ENCODE data around the gene QPCT. TPM values are rescaled to one million over a fixed set of nuclear protein-coding genes. Genes with fewer than 3 reads are reported as not detected.

The QPCT gene
- total RNA-seq, 3 donors from 2014 or later (not counting 1 experiment from before 2014, with no cell fraction given): 0.38 to 2.1 (median 2.1) TPM

DNA sequence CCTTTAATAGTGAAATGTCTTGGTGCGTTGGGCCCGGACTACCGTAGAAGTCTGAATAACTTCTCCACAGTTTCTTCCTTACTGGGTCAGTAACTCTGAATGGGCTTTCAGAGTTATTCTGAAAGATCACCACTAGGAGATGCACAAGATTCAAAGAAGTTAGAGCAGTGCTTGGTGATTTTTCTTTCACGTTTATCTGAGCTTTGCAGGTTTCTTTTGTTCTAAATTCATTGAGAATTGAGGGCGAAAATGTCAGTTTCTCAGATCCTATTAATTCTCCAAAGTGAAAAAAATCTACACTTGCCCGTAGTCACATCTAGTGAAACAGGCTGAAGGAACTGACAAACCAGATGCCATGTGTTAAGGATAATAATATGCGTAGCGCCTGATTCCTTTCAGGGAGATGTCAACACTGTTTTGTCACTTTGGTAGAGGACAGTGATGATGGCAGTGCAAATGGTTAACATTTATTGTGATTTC, 70.1 kb downstream of the QPCT start:
- Mint-ChIP-seq H3K4me3 (no peak overlapping the region), H3K27me3 (ENCODE audit: low read depth in 2 of 2) (peaks cover 0 to 2% of the 10 kb centered on the region in 2 donors), H3K36me3 (no peaks in the 10 kb centered on the region), H3K27ac (no peak overlapping the region), H3K4me1 (peaks cover 8 to 13% of the 10 kb centered on the region in 2 donors), H3K9me3 (no peaks in the 10 kb centered on the region)
- Histone ChIP-seq H3K9me3 (ENCODE audit: control insufficient read depth, insufficient read depth, low read length) (no peaks in the 10 kb centered on the region), H3K27me3 (ENCODE audit: control insufficient read depth, insufficient read depth, low read length) (no peaks in the 10 kb centered on the region), H3K36me3 (ENCODE audit: control insufficient read depth, insufficient read depth, low read length) (no peaks in the 10 kb centered on the region), H3K4me1 (ENCODE audit: control insufficient read depth, insufficient read depth, low read length) (no peaks in the 10 kb centered on the region), H3K4me3 (ENCODE audit: low read length) (no peak overlapping the region), H3K27ac (ENCODE audit: low read length) (no peak overlapping the region)
- intact Hi-C loops (cut with micrococcal nuclease): loop anchor here (1.0 to 5.0 kb wide), 3 partner anchors 418 to 858 kb away; no protein-coding TSS in a partner anchor
- ATAC-seq (peak; percentile 74 to 84 (median 79)), DNase-seq (peak in 1 of 2 donors; percentile 73)
- TF ChIP-seq, protein P1, sequence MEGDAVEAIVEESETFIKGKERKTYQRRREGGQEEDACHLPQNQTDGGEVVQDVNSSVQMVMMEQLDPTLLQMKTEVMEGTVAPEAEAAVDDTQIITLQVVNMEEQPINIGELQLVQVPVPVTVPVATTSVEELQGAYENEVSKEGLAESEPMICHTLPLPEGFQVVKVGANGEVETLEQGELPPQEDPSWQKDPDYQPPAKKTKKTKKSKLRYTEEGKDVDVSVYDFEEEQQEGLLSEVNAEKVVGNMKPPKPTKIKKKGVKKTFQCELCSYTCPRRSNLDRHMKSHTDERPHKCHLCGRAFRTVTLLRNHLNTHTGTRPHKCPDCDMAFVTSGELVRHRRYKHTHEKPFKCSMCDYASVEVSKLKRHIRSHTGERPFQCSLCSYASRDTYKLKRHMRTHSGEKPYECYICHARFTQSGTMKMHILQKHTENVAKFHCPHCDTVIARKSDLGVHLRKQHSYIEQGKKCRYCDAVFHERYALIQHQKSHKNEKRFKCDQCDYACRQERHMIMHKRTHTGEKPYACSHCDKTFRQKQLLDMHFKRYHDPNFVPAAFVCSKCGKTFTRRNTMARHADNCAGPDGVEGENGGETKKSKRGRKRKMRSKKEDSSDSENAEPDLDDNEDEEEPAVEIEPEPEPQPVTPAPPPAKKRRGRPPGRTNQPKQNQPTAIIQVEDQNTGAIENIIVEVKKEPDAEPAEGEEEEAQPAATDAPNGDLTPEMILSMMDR (IDR thresholded peaks at IDR 0.05): peak; percentile 89
- 27% methylated on average over 8 of the region's 8 CpGs for WGBS (ENCODE audit: insufficient coverage)

DNA sequence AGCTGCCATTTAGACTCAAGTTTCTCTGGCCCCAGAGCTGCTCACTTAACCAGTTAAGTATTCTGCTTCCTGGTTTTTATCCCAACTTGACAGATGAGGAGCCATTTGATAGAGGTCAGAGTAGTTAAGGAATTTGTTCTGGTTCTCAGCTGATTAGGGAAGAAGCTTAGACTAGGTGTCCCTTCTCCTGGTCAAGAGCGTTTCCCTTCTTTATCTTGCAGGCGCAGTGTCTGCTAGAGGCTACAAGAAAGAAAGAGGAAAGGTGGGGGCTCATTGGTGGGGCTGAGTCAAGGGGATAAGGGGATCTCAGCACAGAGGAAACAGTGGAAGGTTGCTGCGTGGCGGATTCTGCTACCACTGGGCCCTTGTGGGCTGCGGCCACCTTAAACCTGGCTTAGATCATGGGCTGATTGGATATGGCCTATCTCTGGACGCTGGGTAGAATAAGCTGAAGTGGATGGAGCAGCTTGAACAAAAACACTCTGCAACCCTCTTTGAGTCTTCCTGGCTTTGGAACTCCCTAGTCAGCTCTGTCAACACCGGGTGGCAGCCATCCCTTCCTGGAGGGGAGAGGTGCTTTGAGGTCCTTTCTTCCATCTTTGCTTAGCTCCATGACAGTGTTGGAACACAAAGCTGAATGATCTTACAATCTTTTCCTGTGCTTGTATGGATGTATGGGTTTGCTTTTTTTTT, 70.8 kb downstream of the QPCT start:
- Mint-ChIP-seq H3K36me3 (no peaks in the 10 kb centered on the region), H3K27ac (no peak overlapping the region), H3K4me3 (no peak overlapping the region), H3K27me3 (ENCODE audit: low read depth in 2 of 2) (peaks cover 0 to 2% of the 10 kb centered on the region in 2 donors), H3K4me1 (peaks cover 8 to 13% of the 10 kb centered on the region in 2 donors), H3K9me3 (no peaks in the 10 kb centered on the region)
- ATAC-seq: no peak
- Histone ChIP-seq H3K4me3 (ENCODE audit: low read length) (no peak overlapping the region), H3K4me1 (ENCODE audit: control insufficient read depth, insufficient read depth, low read length) (no peaks in the 10 kb centered on the region), H3K27ac (ENCODE audit: low read length) (no peak overlapping the region), H3K9me3 (ENCODE audit: control insufficient read depth, insufficient read depth, low read length) (no peaks in the 10 kb centered on the region), H3K36me3 (ENCODE audit: control insufficient read depth, insufficient read depth, low read length) (no peaks in the 10 kb centered on the region), H3K27me3 (ENCODE audit: control insufficient read depth, insufficient read depth, low read length) (no peaks in the 10 kb centered on the region)
- no peak for DNase-seq
- TF ChIP-seq, protein P1 (IDR thresholded peaks at IDR 0.05): no peak
- intact Hi-C loops (cut with micrococcal nuclease): no loop called here
- 95% methylated on average over 6 of the region's 7 CpGs for WGBS (ENCODE audit: insufficient coverage)

DNA sequence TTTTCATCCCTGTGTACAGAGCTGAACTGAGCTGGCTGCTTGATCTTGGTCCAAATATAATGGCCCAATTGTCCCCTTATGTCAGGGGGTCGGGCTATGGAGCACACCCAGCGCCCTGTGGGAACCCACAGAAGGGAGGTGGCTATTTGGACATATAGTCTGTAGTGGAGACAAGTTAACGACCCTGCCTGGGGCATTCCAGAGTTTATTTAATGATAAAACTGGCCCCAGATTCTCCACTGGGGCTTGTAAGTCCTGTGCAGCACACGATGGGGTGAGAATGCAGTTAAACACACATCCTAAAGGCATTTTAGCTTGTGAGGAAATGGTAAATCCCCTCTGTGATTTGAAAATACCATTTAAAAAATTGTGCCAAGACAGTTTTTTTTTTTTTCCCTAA, 72.9 kb downstream of the QPCT start:
- TF ChIP-seq, protein P1 (IDR thresholded peaks at IDR 0.05): no peak
- no peak for ATAC-seq
- Histone ChIP-seq H3K9me3 (ENCODE audit: control insufficient read depth, insufficient read depth, low read length) (no peaks in the 10 kb centered on the region), H3K4me1 (ENCODE audit: control insufficient read depth, insufficient read depth, low read length) (no peaks in the 10 kb centered on the region), H3K27ac (ENCODE audit: low read length) (no peak overlapping the region), H3K4me3 (ENCODE audit: low read length) (no peak overlapping the region), H3K27me3 (ENCODE audit: control insufficient read depth, insufficient read depth, low read length) (no peaks in the 10 kb centered on the region), H3K36me3 (ENCODE audit: control insufficient read depth, insufficient read depth, low read length) (no peaks in the 10 kb centered on the region)
- H3K27ac Mint-ChIP-seq: no peak overlapping the region
- DNase-seq: no peak
- intact Hi-C loops (cut with micrococcal nuclease): no loop called here
- H3K9me3 Mint-ChIP-seq: no peaks in the 10 kb centered on the region
- H3K36me3 Mint-ChIP-seq: no peaks in the 10 kb centered on the region
- H3K4me1 Mint-ChIP-seq: peaks cover 8 to 9% of the 10 kb centered on the region in 2 donors
- 86% methylated on average over 3 of the region's 4 CpGs for WGBS (ENCODE audit: insufficient coverage)
- H3K27me3 Mint-ChIP-seq (ENCODE audit: low read depth in 2 of 2): peaks cover 0 to 2% of the 10 kb centered on the region in 2 donors
- H3K4me3 Mint-ChIP-seq: no peak overlapping the region
